Stimulated activated CD8-positive, alpha-beta memory T cell treated with anti-CD3 and anti-CD28 coated beads, Interleukin-12 subunit alpha, Interleukin-12 subunit beta, amount 100 ng/mL, for 24 hours (primary cell): ENCODE results near the gene SRD5A1.

Experiments
- DNase-seq: peaks from one replicate; pipeline ENCODE4 v3.0.0-alpha.2; 2020; ENCODE audit errors: extremely low read depth

The SRD5A1 gene

DNA sequence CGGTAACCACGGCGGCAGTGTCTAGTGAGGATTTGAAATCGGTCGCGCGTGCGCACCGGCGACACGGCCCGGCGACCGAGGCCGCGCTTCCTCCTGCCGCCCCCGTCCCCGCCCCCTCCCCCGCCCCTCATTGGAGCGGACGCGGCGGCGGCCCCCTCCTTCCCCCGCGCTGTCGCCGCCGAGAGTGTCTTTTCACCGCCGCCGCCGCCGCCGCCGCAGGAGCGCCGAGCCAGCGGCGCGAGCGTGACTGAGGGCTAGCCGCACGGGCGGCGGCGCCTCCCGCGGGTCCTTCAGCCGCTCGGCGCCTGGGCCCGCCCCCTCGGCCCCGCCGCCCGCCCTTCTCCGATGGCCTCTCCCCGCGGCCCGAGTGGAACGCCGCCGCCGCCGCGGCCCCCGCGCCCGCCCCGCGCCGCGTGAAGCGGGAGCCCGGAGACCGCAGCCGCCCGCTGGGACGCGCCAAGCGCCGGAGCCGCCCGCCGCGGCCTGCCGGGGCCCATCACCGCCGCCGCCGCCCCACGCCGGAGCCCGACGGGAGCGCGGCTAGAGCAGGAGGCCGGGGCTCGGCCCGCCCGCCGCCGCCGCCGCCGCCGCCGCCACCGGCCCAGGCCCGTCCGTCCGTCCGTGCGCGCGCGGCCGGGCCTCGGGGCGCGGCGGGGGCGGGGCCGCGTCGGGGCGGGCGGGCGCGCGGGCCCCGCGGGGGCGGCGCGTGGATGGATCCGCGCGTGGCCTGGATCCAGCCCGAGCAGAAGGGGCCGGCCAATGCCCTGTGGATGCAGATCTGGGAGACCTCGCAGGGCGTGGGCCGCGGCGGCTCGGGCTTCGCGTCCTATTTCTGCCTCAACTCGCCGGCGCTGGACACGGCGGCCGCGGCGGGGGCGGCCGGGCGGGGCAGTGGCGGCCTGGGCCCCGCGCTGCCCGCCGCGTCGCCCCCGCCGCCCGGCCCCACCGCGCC is 80.3 kb downstream of the SRD5A1 start, which contains the start of gene TENT4A:
Gene TENT4A (plus strand): TSS at position 159 of the 952 bp plus-strand sequence. CDS start 552 bp downstream, at position 711.
- DNase-seq: no peak

- no peak for DNase-seq
Observed at GRCh38 chr5:6714226-6715041, 81.2 kb downstream of the SRD5A1 start.

GRCh38 chr5:6715271-6715670 is 82.0 kb downstream of the SRD5A1 start:
- DNase-seq: no peak

DNA sequence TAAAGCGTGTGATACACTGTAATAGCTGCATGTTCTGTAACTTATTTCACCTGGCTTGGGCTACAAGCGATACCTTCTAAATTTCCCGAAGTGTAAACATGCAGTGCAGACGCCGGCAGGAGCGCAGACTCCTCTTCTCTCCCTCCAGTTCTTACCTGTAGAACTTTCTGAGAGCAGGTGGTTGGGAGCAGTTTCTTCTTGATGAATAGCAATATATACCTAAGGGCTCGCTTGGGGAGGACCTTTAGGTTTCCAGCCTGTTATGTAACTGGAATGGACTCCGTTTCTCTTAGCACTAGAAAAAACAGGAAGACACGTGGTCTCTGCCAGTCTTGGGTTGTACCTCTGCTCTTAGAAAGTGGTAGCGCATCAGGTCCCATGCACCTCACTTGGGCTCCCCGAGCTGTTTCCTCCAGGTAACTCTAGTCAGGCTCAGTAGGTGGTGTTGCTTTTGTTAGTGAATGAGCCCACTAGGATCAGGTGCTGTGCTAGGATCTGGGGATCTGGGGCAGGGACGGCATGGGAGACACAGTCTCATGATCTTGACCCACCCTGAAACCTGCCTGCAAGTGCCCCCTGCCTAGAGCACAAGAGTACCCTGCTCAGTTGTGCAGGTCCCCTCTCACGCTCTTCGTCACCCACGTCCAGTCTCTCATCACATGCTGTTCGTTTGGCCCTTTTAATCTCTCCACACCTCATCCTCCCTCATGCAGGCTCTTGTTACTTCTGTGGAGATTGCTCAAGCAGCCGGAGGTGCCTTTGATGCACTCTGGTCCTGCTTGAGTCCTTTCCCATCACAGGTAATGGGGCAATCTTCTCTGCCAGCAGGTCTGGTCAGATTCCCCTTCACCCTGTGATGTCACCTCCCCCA is 82.8 kb downstream of the SRD5A1 start:
- no peak for DNase-seq

DNA sequence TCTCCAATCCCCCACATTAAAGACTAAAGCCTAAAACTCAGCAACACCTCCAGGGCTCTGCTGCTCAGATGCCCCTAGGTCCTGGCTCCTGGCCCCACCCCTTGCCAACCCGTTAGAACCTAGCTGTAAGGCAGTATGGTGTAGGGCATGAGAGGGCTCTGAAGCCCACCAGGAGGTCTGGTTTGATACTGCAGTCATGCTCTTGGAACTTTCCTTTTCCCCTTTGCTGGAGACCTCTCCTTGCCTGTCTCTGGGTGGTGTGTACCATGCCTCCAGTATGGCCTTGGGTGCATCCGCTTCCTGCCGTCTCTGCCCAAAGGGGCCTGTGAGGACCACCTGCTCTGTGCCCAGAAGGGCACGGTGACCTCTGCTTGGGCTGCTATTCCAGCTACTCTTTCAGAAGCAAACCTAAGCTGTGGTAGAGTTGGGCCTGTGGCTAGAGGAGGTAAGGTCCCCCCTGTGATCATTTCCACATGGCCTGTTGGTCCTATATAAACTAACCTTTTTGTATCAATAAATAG is 83.4 kb downstream of the SRD5A1 start:
- no peak for DNase-seq

DNA sequence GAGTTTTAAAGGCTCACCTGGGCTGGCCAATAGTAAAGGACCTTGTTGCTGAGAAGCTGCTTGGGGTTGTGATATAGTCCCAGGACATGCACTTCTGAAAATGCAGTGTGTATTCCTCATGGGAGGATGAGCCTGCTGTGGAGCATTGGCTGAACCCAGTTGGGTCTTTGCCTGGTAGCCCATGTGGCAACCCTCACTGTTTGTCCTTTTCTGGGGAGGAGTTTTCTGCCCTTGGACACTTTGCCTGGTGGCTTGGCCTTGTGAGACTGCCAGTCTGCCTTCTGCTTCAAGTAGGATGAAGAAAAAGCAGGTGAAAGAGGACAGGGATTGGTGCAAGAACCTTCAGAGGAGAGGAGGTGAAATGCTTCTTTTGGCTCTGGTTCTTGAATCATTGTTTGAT is 84.0 kb downstream of the SRD5A1 start:
- no peak for DNase-seq

- no peak for DNase-seq
Observed at GRCh38 chr5:6717687-6718086, 84.4 kb downstream of the SRD5A1 start.

GRCh38 chr5:6718161-6718681 is 85.0 kb downstream of the SRD5A1 start:
- no peak for DNase-seq

DNA sequence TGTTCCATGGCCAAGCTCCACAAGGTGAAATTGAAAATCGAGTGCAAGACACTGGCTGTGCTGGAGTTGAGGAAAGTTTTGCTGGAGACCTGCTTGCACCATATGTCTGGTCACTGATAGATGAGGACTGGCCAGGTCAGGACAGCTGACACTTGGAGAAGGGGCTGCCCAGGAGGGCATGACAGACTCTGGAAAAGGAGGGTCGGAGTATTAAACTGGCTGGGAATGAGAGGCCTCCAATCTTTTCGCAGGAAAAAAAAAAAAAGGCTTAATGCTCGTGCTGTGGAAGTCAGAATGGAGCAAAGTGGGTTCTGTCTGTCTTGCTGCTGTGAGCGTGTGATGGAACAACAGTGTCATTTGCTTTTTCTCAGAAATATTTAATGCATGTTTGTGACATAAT is 85.5 kb downstream of the SRD5A1 start:
- DNase-seq: no peak

DNA sequence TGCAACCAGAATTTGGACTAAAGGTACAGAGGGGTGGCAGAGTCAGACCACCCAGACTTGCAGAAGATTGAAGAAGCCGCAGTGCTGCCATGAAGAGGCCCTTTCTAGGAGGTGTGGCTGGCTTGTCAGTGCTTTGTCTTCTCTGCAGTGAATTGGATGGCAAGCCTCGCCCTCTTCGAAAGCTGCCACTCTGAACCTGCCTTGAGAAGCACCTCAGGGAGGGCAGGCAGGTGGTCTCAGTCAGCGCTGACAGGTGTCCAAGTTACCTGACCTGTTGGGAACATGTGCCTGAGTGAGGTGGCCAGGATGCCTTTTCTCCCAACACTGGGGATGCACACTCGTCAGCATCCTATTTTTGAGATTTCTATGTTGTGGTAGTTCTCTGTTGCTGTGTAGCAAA is 86.2 kb downstream of the SRD5A1 start:
- DNase-seq: no peak

GRCh38 chr5:6719896-6720560 is 86.8 kb downstream of the SRD5A1 start:
- DNase-seq: no peak

DNA sequence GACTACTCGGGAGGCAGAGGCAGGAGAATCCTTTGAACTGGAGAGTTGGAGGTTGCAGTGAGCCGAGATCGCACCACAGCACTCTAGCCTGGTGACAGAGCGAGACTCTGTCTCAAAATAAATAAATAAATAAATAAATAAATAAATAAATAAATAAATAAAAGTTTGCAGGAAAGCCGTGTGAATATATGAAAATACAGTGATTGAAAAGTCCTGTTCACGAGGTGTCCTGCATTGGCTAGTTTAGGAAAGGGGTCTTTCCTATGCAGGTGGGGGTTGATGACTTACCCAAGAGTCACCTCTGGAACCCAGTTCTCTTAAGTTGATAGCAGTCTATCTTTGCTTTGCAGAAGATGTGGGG is 87.3 kb downstream of the SRD5A1 start:
- no peak for DNase-seq

GRCh38 chr5:6721442-6721841 is 88.2 kb downstream of the SRD5A1 start:
- no peak for DNase-seq

GRCh38 chr5:6722015-6722414 is 88.8 kb downstream of the SRD5A1 start:
- no peak for DNase-seq

DNA sequence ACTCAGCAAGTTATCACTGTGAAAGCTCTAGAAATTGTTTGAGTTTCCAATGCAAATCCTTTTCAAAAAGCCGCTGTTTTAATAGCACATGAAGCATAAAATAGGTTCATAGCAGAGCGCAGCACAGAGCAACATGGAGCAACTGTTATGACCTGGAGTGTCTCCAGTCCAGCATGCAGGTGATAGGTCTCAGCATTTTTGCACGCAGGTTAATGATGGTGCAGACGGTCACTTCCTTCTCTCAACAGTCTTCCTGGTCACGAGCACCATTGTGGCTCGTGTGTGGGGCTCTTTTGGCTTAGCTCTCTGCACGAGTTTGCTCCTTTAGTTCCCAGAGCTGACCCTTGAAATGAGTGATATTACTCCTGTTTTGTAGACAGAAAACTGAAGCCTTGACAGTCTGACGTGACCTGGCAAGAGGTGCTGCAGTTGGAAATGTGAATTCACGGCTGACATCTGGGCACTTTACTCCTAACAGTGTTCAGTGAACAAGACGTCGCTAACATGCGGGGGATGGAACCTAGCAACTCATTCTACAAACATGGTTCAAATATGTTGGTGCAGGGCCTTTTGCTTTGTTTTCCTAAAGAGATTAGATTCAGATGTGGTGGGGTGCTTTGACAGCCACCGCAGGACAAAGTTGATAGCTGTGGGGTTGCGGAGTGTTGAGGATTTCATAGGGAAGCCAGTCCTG is 90.0 kb downstream of the SRD5A1 start:
- DNase-seq: no peak

- no peak for DNase-seq
Observed at GRCh38 chr5:6723816-6724300, 90.6 kb downstream of the SRD5A1 start.
